T follicular helper cell (primary cell): ENCODE measurements around the gene LRP1B.

ENCODE experiments used
- DNase-seq: peaks from one replicate; pipeline ENCODE4 v3.0.0-alpha.2; 2020; ENCODE audit warnings: low read depth

The LRP1B gene

DNA sequence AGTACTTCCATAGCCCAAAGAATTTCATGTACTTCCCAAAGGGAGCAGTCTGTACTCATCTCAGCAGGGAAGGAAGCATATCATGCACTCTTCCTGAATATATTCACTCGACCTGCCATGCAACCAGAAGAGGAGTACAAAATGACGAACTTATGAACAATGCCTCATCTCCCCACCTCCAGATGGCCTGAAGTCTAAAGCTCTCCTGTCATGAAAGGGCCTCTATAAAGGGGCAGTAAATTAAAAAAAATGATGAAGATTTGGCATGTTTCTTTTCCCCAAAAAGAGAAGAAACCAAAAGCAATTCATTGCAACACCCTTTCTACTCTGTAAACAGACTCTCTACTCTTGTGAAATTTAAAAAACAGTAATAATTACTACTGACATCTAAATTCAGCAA lies 1601.1 kb downstream of the LRP1B start:
- no peak for DNase-seq

DNA sequence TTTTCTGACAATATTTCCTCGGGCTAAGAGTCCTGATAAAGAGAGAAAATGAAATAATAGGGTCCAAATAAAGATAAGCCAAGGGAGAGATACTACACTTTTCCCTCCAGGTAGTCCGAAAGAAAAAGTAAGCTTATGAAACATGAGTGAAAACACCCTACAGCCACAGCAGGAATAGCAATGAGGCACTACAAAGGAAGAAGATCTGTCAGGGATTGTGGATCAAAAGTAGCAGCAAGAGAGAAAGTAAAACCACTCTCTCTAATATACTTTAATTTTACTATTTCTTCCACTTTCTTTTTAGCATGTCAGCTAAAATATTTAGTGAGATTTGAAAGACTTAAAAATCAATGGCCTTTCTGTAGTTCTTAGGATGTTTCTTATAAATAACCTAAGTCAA lies 1601.8 kb downstream of the LRP1B start:
- no peak for DNase-seq

DNA sequence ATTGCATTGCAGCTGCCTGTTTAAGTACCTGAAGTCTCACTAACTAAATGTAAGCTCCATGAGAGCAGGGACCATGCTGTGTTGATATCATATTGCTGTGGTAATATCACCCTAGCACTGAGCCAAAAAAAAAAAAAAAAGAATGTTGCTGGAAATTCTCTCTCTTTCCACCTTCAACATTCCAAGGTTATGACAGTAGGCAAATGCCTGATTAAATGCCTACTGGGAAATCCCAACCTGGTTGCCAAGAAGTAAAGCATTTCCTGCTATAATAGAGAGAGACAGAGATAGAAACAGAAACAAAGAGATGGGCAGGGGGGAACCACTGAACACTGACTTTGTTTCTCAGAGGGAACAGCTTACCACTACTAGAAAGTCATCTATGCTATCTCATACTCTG lies 1604.2 kb downstream of the LRP1B start:
- DNase-seq: no peak

DNA sequence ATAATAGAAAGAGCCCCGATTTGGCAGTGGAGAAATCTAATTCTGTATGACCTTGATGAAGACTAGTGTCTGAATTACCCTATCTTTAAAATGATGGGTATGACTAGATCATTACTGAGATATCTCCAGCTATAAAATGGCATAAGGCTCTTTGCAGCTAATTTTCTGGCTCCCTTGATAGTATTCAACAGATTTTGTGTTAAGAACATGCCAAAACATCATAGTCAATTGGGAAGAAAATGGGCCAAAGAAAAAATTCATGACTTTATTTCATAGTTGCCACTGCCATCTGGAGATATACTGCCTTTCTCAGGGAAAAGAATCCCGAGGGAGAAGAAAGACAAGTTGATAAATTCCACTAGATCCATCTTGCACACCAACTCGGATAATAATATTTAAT lies 1618.7 kb downstream of the LRP1B start:
- DNase-seq: no peak

DNA sequence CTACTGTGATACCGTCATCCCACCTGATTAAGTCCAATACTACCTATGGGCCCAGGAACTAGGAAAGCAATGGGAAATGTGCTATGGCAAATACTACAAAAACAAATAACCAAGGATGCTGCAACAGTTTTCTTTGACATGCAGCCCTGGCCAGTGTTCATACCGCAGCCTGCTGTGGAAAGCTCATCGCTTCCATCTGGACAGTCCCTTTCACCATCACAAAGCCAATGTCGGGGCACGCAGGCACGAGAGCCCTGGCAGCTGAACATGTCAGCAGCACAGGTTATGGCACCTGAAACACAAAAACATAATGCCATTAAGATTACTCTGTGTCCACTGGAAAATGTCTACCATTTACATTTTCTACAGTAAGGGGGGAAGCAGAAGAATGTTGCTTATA lies 1621.1 kb downstream of the LRP1B start:
- DNase-seq: no peak

DNA sequence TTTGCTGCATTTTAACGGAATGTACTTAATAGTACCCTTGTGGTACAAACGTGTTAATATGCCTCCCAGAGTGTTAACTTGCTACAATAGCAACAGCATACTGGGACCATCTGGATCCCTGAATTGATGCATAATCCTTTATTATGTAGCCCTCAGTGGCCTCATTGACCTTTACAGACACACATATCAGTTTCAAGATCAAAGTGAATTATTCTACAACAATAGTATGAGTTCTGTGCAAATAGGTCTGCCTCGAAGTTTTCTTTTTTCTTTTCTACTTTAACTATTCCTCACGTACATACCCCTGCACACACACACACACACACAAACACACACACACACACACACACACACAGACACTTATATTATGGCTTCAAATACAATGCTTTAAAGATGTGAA lies 1622.1 kb downstream of the LRP1B start:
- DNase-seq: no peak

DNA sequence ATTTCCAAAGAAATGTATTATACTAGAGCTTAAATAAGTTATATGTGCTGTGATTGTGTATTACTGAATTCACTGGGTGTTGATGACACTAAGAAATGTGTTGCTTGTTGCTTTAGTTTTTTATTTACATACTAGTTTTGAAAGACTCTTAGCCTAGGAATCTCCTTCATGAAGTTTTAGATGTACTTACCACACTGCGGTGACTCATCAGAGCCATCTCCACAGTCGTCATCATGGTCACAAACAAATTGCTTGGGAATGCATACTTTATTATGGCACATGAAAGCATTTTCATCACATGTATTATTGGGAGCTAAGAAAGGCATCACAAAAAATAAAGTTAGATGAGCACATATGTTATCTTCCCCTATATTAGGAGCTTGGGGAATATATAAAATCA lies 1624.2 kb downstream of the LRP1B start:
- DNase-seq: no peak

- no peak for DNase-seq
Measured at GRCh38 chr2:140504601-140505000, 1626.2 kb downstream of the LRP1B start.

DNA sequence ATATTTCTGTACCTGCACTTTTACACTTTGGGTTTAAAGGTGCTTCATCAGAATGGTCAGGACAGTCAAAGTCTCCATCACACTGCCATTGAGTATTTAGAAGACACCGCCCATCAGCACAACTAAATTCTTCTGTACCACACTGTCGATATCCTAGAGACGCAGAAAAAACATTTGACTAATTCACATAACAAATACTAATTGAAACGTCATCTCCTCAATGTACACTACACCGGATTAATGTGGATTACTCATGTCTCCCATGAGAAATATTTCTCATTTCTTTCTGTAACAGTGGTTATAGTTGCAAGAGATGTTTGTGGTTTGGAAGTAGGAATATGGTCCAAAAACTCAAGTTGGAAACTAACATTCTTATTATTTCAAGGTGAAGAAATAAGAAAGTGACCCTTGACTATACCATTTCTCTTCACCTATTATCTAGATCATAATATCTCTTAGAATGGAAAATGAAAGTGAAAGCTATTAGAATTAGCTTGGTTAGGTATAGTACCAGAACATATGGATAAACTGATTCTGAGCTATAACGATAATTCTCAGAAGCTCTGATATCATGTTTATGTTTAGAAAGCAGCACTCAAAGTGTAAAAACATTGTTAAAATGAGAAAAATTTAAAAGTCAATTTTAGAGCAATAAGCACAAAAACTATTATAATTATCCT lies 1627.7 kb downstream of the LRP1B start:
- DNase-seq: no peak

DNA sequence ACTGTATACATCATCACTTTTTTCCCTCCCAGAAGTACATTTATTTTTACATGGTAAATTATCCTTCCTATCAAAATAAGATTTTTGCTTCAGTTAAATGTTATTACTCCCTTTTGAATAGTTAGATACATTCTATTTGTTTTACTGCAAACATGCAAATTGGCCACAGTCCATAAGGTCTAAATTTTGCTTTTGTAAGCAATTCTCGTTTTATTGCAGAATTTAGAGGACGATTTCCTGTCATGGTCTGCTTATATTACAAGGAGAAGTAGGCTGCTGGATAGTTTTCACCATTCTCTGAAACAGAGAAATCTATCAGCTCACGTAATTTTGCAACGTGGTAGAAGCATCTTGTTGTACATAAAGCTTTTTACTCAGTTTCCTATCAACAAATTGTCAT lies 1632.5 kb downstream of the LRP1B start:
- DNase-seq: no peak

- no peak for DNase-seq
Measured at GRCh38 chr2:140496714-140497113, 1634.1 kb downstream of the LRP1B start.

GRCh38 chr2:140491876-140492275 lies 1638.9 kb downstream of the LRP1B start:
- DNase-seq: no peak

GRCh38 chr2:140489193-140489592 lies 1641.6 kb downstream of the LRP1B start:
- no peak for DNase-seq

GRCh38 chr2:140481136-140481535 lies 1649.7 kb downstream of the LRP1B start:
- DNase-seq: no peak

GRCh38 chr2:140473851-140474250 lies 1657.0 kb downstream of the LRP1B start:
- DNase-seq: no peak

DNA sequence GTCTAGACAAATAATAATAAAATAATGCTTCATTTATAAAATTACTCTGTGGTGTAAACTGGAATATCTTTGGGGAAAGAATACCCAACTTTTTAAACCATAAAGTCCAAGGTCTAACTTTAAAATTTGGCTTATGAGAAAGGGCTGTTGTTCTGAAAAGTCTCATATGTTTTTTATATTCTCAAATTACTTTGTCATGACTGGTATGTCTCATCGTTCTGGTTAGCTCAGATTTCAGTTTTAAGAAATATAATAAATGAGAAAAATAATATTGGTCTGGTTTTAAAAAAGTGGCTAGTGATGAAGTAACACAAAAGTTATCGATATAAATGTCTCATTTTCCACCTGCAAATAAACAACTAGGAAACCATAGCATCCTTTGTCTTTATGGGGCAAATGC lies 1658.1 kb downstream of the LRP1B start:
- DNase-seq: no peak

GRCh38 chr2:140465301-140465700 lies 1665.5 kb downstream of the LRP1B start:
- no peak for DNase-seq

GRCh38 chr2:140462990-140463389 lies 1667.8 kb downstream of the LRP1B start:
- no peak for DNase-seq

DNA sequence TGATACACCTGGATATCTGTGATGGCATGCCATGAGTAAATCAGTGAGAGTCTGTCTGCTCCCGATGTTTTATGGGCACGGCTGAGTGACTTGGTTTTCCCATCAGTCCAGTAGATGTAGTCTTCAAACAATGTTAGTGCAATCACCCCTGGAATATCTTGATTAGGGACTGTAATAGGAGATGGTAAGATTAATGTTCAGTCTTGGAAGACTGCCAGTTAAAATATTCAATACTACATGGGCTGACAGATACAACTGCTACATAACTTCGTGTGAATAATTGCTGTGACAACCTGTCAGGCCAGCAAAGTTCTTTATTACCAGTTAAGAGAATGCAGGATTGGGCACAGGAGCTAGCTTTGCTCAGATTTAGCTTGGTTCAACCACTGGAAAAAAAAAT lies 1673.3 kb downstream of the LRP1B start:
- no peak for DNase-seq

GRCh38 chr2:140455315-140455714 lies 1675.5 kb downstream of the LRP1B start:
- no peak for DNase-seq

DNA sequence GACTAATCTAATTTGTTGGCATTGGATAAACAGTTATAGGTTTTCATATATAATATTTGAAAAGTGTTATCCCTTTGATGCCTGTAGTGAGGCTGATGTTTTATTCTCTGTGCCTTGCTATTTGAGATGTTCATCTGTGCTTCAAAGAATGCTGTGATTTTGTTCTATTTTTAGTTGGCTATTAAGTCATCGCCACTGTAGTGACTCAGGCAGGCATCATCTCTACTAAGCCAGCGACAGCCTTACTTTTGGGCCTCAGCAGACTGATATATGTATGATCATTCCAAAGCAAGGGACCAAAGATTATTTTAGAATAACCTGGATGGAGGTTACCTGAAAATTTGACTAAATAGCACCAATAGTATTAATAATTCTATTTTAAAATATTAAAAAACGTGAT lies 1676.1 kb downstream of the LRP1B start:
- DNase-seq: no peak

DNA sequence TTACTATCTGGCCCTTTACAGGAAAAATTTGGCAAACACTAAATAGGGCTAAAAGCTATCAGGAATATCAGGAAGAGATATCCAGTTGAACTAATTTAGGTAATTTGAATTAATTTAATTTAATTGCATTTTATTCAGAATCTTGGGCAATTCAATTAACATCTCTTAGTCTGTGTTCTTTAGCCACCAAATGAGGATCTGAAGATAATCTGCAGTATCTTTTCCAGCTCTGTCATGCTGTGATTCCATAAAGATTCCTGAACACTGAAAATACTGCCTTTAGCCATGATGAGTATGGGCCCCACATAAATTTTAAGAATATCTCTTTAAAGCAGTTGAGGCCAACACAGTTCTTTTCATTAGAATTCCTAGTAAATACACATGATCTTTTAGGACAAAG lies 1679.5 kb downstream of the LRP1B start:
- DNase-seq: no peak

DNA sequence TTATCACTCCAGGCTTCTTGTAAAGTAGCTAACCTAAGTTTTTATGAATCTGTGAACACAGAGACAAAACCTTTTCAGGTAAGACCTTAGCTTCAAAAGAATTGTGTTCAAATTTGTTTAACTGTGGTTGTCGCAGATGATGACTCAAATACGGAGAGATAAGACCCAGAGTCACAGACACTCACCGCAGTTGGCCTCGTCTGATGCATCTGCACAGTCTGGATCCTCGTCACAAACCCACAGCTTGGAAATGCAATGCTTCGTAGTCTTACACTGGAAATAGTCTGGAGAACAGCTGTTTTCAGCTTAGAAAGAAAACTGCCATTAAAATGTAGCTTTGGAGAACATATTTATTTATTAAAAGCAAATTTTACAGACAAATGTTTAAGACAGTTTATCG lies 1688.5 kb downstream of the LRP1B start:
- DNase-seq: no peak

- DNase-seq: no peak
Measured at GRCh38 chr2:140440815-140441214, 1690.0 kb downstream of the LRP1B start.

GRCh38 chr2:140436936-140437335 lies 1693.9 kb downstream of the LRP1B start:
- no peak for DNase-seq
